AG04449 (cell line): Measurements from ENCODE around the gene DIPK1B.

Experiments used
- CTCF ChIA-PET: fragments of 350-600 bp; formaldehyde crosslinking; extraction: SDS; loops from one replicate; lab custom pipeline; 2021; ENCODE audit warnings: antibody characterized with exemption; lab: Yijun Ruan, JAX
- POLR2A ChIA-PET: fragments of 400-600, 350-600 bp; formaldehyde crosslinking; extraction: SDS; loops from one replicate; lab custom pipeline; 2020; ENCODE audit warnings: antibody characterized with exemption, inconsistent platforms; lab: Yijun Ruan, JAX
- DNase-seq: peaks from one replicate; pipeline ENCODE4 v3.0.0-alpha.2; 2010; ENCODE audit warnings: low read depth, low spot score
- H3K4me3 ChIP-seq: 2 replicates; pipeline ENCODE4 v1.5.1; 2011; ENCODE audit warnings: low read depth, mild to moderate bottlenecking, control low read depth, low read length
- TF ChIP-seq, protein P1 (sequence below): IDR thresholded peaks from one replicate; pipeline ENCODE4 v1.5.1; 2011; ENCODE audit warnings: mild to moderate bottlenecking, moderate library complexity, low read length, control low read depth, inconsistent platforms; ENCODE audit not compliant: insufficient read depth; ENCODE audit errors: missing control alignments

The DIPK1B gene

DNA sequence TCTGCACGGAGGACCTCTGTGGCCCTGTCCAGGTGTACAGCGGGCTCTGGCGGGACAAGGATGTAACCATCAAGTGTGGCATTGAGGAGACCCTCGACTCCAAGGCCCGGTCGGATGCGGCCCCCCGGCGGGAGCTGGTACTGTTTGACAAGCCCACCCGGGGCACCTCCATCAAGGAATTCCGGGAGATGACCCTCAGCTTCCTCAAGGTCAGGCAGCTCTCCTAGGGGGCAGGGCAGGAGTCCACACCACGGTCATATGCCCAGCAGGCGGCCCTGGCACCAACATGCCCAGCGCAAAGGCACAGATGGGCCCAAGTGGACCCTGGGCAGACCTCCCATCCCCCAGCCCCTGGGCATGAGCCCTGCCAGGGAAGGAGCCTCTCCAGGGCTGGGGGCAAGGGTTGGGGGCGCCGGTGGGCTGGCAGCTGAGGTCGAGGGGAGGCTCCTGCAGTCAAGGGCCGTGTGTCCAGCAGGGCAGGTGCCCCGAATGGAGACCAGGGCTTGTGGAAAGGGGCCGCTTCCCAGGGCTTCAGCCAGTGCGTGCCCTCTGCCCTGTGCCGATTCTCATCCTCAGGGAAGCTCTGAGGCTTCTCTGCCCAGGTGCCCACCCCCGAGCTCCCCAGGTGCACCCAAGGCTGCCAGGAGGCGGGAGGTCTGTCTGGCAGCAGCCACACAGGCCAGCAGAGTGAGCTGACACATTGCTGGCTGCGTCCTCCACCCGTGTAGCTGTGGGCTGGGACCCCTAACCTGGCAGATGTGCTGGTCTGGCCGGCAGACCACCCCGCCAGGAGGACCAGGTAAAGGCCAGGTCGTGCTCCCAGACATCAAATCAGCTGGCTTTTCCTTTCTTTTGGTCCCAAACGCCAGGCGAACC lies 10.0 kb downstream of the DIPK1B start:
- DNase-seq: no peak
- ChIA-PET POLR2A (interaction anchor here (0.7 to 2.4 kb wide), 2 partner anchors 9 to 14 kb away, joined by 3 to 6 read pairs; partner anchors contain the start of gene DIPK1B), CTCF (interaction anchor here (1.4 to 2.5 kb wide), 2 partner anchors 7 to 39 kb away, joined by 4 to 6 read pairs; no protein-coding TSS in a partner anchor)
- no peak overlapping the region for H3K4me3 ChIP-seq
- TF ChIP-seq, protein P1, sequence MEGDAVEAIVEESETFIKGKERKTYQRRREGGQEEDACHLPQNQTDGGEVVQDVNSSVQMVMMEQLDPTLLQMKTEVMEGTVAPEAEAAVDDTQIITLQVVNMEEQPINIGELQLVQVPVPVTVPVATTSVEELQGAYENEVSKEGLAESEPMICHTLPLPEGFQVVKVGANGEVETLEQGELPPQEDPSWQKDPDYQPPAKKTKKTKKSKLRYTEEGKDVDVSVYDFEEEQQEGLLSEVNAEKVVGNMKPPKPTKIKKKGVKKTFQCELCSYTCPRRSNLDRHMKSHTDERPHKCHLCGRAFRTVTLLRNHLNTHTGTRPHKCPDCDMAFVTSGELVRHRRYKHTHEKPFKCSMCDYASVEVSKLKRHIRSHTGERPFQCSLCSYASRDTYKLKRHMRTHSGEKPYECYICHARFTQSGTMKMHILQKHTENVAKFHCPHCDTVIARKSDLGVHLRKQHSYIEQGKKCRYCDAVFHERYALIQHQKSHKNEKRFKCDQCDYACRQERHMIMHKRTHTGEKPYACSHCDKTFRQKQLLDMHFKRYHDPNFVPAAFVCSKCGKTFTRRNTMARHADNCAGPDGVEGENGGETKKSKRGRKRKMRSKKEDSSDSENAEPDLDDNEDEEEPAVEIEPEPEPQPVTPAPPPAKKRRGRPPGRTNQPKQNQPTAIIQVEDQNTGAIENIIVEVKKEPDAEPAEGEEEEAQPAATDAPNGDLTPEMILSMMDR: no peak

DNA sequence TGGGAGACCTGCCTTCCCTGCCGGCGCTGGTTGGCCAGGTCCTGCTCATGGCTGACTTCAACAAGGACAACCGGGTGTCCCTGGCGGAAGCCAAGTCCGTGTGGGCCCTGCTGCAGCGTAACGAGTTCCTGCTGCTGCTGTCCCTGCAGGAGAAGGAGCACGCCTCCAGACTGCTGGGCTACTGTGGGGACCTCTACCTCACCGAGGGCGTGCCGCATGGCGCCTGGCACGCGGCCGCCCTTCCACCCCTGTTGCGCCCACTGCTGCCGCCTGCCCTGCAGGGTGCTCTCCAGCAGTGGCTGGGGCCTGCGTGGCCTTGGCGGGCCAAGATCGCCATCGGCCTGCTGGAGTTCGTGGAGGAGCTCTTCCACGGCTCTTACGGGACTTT lies 10.6 kb downstream of the DIPK1B start:
- ChIA-PET POLR2A (interaction anchor here (0.7 to 2.4 kb wide), 2 partner anchors 10 to 15 kb away, joined by 3 to 6 read pairs; partner anchors contain the start of gene DIPK1B), CTCF (interaction anchor here (1.4 kb wide), 1 partner anchor 8 kb away, joined by 4 read pairs; no protein-coding TSS in a partner anchor)
- no peak for DNase-seq
- TF ChIP-seq, protein P1: no peak
- no peak overlapping the region for H3K4me3 ChIP-seq

DNA sequence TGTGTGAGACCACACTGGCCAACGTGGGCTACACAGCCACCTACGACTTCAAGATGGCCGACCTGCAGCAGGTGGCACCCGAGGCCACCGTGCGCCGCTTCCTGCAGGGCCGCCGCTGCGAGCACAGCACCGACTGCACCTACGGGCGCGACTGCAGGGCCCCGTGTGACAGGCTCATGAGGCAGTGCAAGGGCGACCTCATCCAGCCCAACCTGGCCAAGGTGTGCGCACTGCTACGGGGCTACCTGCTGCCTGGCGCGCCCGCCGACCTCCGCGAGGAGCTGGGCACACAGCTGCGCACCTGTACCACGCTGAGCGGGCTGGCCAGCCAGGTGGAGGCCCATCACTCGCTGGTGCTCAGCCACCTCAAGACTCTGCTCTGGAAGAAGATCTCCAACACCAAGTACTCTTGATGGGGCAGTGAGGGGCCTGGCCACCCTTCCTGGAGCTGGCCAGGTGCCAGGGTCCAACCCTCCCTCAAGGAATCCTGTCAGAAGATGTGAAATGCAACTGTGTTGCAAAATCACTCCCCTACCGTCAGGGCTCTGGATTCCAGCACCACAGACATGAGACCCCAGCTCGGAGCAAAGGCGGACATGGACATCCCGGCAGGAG lies 11.1 kb downstream of the DIPK1B start:
- TF ChIP-seq, protein P1: no peak
- DNase-seq: no peak
- ChIA-PET POLR2A (interaction anchor here (2.4 kb wide), 1 partner anchor 10 kb away, joined by 6 read pairs; the partner anchor contains the start of gene DIPK1B), CTCF (interaction anchor here (0.6 to 1.4 kb wide), 2 partner anchors 8 to 31 kb away, joined by 3 to 4 read pairs; no protein-coding TSS in a partner anchor)
- H3K4me3 ChIP-seq: no peak overlapping the region

DNA sequence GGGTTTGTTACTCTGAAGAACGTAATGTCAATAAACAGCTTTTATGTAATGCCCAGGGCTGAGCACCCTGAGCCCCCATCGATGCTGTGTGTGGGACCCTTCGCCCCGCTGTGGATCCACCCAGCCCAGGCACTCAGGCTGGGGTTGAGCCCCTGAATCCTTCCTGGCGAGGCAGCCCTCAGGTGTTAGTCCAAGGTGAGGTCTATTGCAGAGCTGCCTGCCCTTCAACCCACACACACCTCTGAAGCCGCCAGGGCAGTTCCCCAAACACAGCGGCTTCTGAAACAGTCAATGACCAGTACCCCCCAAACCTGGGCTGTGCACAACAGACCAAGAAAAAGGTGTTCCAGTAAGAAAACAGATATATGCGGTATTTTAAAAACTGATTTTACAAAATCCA lies 11.6 kb downstream of the DIPK1B start:
- no peak for DNase-seq
- CTCF ChIA-PET: interaction anchor here (0.6 to 1.4 kb wide), 2 partner anchors 9 to 31 kb away, joined by 3 to 4 read pairs; no protein-coding TSS in a partner anchor
- POLR2A ChIA-PET: interaction anchor here (0.6 kb wide), 1 partner anchor 18 kb away, joined by 3 read pairs; no protein-coding TSS in a partner anchor
- TF ChIP-seq, protein P1: no peak
- H3K4me3 ChIP-seq: no peak overlapping the region

DNA sequence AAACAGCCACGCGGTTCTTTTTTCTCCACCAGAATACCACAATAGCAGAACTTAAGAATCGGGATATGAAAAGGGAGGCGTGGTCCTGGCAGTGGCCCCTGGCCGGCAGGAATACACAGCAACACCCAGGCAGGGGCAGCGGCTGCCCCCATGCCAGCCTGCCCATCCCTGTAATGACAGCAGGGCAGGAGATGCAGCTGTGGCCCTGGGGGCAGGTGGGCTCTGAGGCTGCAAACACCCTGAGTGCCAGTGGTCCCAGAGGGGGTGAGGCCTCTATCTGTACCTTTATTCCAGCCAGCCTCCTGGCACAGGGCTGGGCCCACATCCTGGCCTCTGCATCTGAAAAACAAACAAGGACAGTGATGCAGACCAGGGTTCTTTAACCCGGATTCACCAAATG lies 12.4 kb downstream of the DIPK1B start:
- POLR2A ChIA-PET: no interaction called here
- DNase-seq: no peak
- H3K4me3 ChIP-seq: no peak overlapping the region
- TF ChIP-seq, protein P1: no peak
- CTCF ChIA-PET: no interaction called here
